GM12878 (cell line): ENCODE results near the gene MYO3B. TPM values are rescaled to one million over a fixed set of nuclear protein-coding genes. Genes with fewer than 3 reads are reported as not detected.
A peak's percentile ranks its signal among the peaks of the same experiment; 100 is the strongest.

ENCODE experiments used
- CBX3 ChIP-seq: fragments of 200-600 bp; sonication (generic); IDR thresholded peaks from 2 replicates; pipeline ENCODE4 v1.6.1; 2016; ENCODE audit warnings: low read depth, borderline replicate concordance
- CBX5 ChIP-seq: sonication (generic); IDR thresholded peaks from 2 replicates; pipeline ENCODE4 v1.6.1; 2016; ENCODE audit warnings: low read depth, moderate library complexity, mild to moderate bottlenecking, inconsistent platforms
- CEBPZ ChIP-seq: fragments of 150-350 bp; IDR thresholded peaks from 2 replicates; pipeline ENCODE4 v1.6.1; 2016; ENCODE audit warnings: low read depth, low read length
- CTCF ChIP-seq, 3 experiments: IDR thresholded peaks in 2 of 3; conservative IDR thresholded peaks in 1 of 3; 2 replicates each; pipeline ENCODE4 v1.5.1; 2011; ENCODE audit warnings: low read depth in 3 of 3, low read length in 3 of 3, mild to moderate bottlenecking in 3 of 3, control low read depth in 2 of 3, moderate library complexity in 2 of 3, inconsistent platforms in 1 of 3, mixed read lengths in 1 of 3; ENCODE audit not compliant: control insufficient read depth in 2 of 3, insufficient read depth in 1 of 3; ENCODE audit errors: extremely low read depth in 1 of 3
- EED ChIP-seq: sonication (generic); IDR thresholded peaks from 2 replicates; pipeline ENCODE4 v1.6.1; 2016; ENCODE audit warnings: antibody characterized with exemption, low read depth
- IKZF1 ChIP-seq: fragments of 450-650 bp; conservative IDR thresholded peaks from 2 replicates; pipeline ENCODE4 v1.6.1; 2017; ENCODE audit warnings: antibody characterized with exemption, mild to moderate bottlenecking
- KLF5 ChIP-seq: fragments of 450-650 bp; IDR thresholded peaks from 2 replicates; pipeline ENCODE4 v1.6.1; 2014; ENCODE audit warnings: mild to moderate bottlenecking; ENCODE audit not compliant: partially characterized antibody
- NFYA ChIP-seq: IDR thresholded peaks from 2 replicates; pipeline ENCODE4 v1.6.1; 2011; ENCODE audit warnings: low read depth, mild to moderate bottlenecking, low read length, improper control_type of control experiment, borderline replicate concordance
- NR2F1 ChIP-seq: fragments of 450-650 bp; conservative IDR thresholded peaks from 2 replicates; pipeline ENCODE4 v1.6.1; 2017; ENCODE audit warnings: mild to moderate bottlenecking
- NRF1 ChIP-seq: conservative IDR thresholded peaks from 2 replicates; pipeline ENCODE4 v1.6.1; 2011; ENCODE audit warnings: mild to moderate bottlenecking, low read depth, low read length, improper control_type of control experiment
- POLR2AphosphoS2 ChIP-seq: IDR thresholded peaks from 2 replicates; pipeline ENCODE4 v1.6.1; 2011; ENCODE audit warnings: low read depth, mild to moderate bottlenecking, low read length, improper control_type of control experiment, moderate library complexity
- SMAD5 ChIP-seq: IDR thresholded peaks from 2 replicates; pipeline ENCODE4 v1.6.1; 2016; ENCODE audit warnings: antibody characterized with exemption, low read depth
- ZBTB40 ChIP-seq: fragments of 450-650 bp; IDR thresholded peaks from 2 replicates; pipeline ENCODE4 v1.6.1; 2016; ENCODE audit warnings: mild to moderate bottlenecking, moderate library complexity, borderline replicate concordance
- polyA plus RNA-seq, 11 experiments: library from polyadenylated mRNA; depleted of rRNA in 4 of 11; unstranded in 6 of 11; stranded (reverse) in 5 of 11; fragments of >200 nt; fragmentation: Nextera tagmentation in 4 of 11; fragmentation: Illumina TruSeq in 1 of 11; extraction: Ambion mirVana in 4 of 11; extraction: Trizol in 1 of 11; gene quantifications; 1 replicate in 1 of 11; 2 replicates in 10 of 11; pipeline versions ENCODE4 v1.2.1 to v1.2.3, GENCODE V29; 2011 to 2016; ENCODE audit warnings: inconsistent platforms in 2 of 11, missing spikeins in 2 of 11, low read depth in 1 of 11
- total RNA-seq, 4 experiments: library from RNA; depleted of rRNA in 3 of 4; stranded (reverse); fragments of >200 nt in 3 of 4; fragmentation: Illumina TruSeq in 1 of 4; extraction: Trizol in 1 of 4; gene quantifications; 2 replicates each; pipeline versions ENCODE4 v1.2.1 to v1.2.3, GENCODE V29; 2013 to 2021
- TF ChIP-seq, protein P1 (sequence below): fragments of 450-650 bp; IDR thresholded peaks from 2 replicates; pipeline ENCODE4 v1.6.1; 2016; ENCODE audit warnings: mild to moderate bottlenecking
- TF ChIP-seq, protein P2 (sequence below): fragments of 450-650 bp; IDR thresholded peaks from 2 replicates; pipeline ENCODE4 v1.6.1; 2017; ENCODE audit warnings: mild to moderate bottlenecking, low read depth, inconsistent platforms; ENCODE audit not compliant: poor library complexity, severe bottlenecking

MYO3B gene
- total and polyA plus RNA-seq, 10 of the 15 experiments (the other 5 are each of a cell fraction or from before 2014, with no cell fraction given) = 1.1 to 7.1 (median 2.1) TPM

DNA sequence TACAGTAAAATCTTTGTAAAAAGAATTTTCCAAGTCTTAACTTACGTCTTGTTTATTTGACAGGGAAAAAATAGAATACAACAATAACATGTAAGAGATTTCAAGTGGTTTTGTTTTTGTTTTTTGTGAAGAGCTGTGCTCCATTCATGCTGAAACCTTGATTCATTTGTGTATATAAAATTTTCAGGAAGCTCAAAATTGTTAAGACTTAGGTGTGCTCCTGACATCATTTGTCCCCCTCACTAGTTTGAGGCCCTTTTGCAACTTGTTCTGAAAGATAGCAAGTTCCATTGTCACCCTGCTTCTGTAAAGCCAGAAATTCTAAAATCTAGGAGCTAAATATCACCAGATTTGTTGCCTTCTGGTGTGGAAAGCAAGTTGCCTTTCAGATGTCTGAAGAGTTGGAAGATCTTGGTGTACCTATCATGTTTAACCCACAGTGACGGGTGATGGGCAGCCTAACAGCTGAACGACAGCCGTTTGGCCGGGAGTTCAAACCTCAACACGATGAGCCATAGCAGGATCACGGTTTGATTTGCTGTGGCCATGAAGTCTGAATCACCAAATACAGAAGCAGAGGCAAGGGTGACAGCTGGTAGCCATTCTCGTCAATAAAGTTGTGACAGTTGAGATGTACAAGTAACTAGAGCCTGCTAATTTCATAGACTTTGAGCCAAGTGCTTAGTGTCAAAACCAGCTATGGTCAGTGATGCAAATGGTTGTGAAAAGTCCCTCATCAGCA is 331.7 kb downstream of the MYO3B start (continued):
- no peak for TF ChIP-seq NRF1
- TF ChIP-seq KLF5 = no peak
- TF ChIP-seq, protein P1, sequence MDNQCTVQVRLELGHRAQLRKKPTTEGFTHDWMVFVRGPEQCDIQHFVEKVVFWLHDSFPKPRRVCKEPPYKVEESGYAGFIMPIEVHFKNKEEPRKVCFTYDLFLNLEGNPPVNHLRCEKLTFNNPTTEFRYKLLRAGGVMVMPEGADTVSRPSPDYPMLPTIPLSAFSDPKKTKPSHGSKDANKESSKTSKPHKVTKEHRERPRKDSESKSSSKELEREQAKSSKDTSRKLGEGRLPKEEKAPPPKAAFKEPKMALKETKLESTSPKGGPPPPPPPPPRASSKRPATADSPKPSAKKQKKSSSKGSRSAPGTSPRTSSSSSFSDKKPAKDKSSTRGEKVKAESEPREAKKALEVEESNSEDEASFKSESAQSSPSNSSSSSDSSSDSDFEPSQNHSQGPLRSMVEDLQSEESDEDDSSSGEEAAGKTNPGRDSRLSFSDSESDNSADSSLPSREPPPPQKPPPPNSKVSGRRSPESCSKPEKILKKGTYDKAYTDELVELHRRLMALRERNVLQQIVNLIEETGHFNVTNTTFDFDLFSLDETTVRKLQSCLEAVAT = no peak
- TF ChIP-seq SMAD5 = no peak
- TF ChIP-seq CTCF (IDR thresholded peaks at IDR 0.05 in 2 of 3, conservative IDR thresholded peaks at IDR 0.05 in 1 of 3; ENCODE audit: control insufficient read depth in 2 of 3, extremely low read depth in 1 of 3, insufficient read depth in 1 of 3, low read depth in 3 of 3, low read length in 3 of 3) = no peak
- no peak for TF ChIP-seq CBX5
- peak; percentile 84 for TF ChIP-seq ZBTB40
- no peak; the same call in 1 of the 2 replicates for TF ChIP-seq EED
- peak; percentile 60 for TF ChIP-seq NR2F1
- TF ChIP-seq, protein P2, sequence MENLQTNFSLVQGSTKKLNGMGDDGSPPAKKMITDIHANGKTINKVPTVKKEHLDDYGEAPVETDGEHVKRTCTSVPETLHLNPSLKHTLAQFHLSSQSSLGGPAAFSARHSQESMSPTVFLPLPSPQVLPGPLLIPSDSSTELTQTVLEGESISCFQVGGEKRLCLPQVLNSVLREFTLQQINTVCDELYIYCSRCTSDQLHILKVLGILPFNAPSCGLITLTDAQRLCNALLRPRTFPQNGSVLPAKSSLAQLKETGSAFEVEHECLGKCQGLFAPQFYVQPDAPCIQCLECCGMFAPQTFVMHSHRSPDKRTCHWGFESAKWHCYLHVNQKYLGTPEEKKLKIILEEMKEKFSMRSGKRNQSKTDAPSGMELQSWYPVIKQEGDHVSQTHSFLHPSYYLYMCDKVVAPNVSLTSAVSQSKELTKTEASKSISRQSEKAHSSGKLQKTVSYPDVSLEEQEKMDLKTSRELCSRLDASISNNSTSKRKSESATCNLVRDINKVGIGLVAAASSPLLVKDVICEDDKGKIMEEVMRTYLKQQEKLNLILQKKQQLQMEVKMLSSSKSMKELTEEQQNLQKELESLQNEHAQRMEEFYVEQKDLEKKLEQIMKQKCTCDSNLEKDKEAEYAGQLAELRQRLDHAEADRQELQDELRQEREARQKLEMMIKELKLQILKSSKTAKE = peak; percentile 60
- no peak for TF ChIP-seq CBX3
- no peak for TF ChIP-seq POLR2AphosphoS2
- TF ChIP-seq CEBPZ = no peak
- TF ChIP-seq IKZF1 = peak; percentile 46
- no peak for TF ChIP-seq NFYA
- TF ChIP-seq, all 136 proteins: peak for 33
